Calu3 (cell line): ENCODE results near the gene MUL1. TPM values are rescaled to one million over a fixed set of nuclear protein-coding genes. Genes with fewer than 3 reads are reported as not detected.

Experiments
- BruUV-seq: library from RNA; stranded (reverse); fragments of 400-500 nt; replicated peaks from 2 replicates; lab custom pipeline; 2021; lab: Mats Ljungman, UMichigan
- CTCF ChIA-PET: fragments of 300-600 bp; sonication (Branson Sonifier 250); formaldehyde crosslinking; loops from one replicate; lab custom pipeline; 2022; ENCODE audit warnings: antibody characterized with exemption; lab: Charles Lee
- DNase-seq: peaks from one replicate; pipeline ENCODE4 v3.0.0; 2022
- H3K27ac Mint-ChIP-seq: one replicate; pipeline ENCODE4 v1.8.0; 2022; ENCODE audit warnings: mixed read lengths; ENCODE audit not compliant: unreplicated experiment
- H3K27me3 Mint-ChIP-seq: one replicate; pipeline ENCODE4 v1.8.0; 2022; ENCODE audit warnings: mixed read lengths; ENCODE audit not compliant: unreplicated experiment
- H3K36me3 Mint-ChIP-seq: one replicate; pipeline ENCODE4 v1.8.0; 2022; ENCODE audit warnings: mild to moderate bottlenecking, moderate library complexity, mixed read lengths; ENCODE audit not compliant: insufficient read depth, unreplicated experiment
- H3K4me1 Mint-ChIP-seq: one replicate; pipeline ENCODE4 v1.8.0; 2022; ENCODE audit warnings: mild to moderate bottlenecking, low read depth, mixed read lengths; ENCODE audit not compliant: unreplicated experiment
- H3K4me3 Mint-ChIP-seq: one replicate; pipeline ENCODE4 v1.8.0; 2022; ENCODE audit warnings: mild to moderate bottlenecking, low read depth, moderate library complexity, mixed read lengths; ENCODE audit not compliant: unreplicated experiment
- H3K9me3 Mint-ChIP-seq: one replicate; pipeline ENCODE4 v1.8.0; 2022; ENCODE audit warnings: low read depth, mixed read lengths; ENCODE audit not compliant: unreplicated experiment
- intact Hi-C: fragments of 100-400 bp; cut with micrococcal nuclease; formaldehyde crosslinking; loops from one replicate; pipeline ENCODE4 v1.10.0; 2022; ENCODE audit not compliant: unreplicated experiment
- total RNA-seq: library from RNA; stranded (reverse); gene quantifications from 2 replicates; pipeline ENCODE4 v1.2.3, GENCODE V29; 2022
- TF ChIP-seq, protein P1 (sequence below): fragments of 200-600 bp; IDR thresholded peaks from one replicate; pipeline ENCODE4 v1.8.0; 2022; ENCODE audit warnings: antibody characterized with exemption; ENCODE audit not compliant: unreplicated experiment

The MUL1 gene
- total RNA-seq, 1 experiment from 2014 or later = 21.9 TPM

DNA sequence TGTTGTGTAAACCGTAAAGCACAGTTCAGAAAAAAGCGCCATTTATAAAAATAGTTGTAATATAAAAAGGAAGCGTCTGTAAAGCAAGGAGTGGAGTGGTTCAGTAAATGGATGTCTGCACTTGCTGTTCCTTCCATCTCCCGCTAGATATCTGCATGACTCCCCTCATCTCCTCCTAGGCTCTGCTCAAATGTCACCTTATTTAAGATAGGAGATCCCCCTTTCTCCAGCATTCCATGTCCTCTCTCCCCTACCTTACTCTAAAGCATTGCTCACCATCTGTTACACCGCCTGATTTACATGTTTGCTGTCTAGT, 745 bp downstream of the MUL1 start:
- H3K27ac Mint-ChIP-seq = peak overlapping the region; percentile 95
- BruUV-seq = no TSS peak
- H3K4me1 Mint-ChIP-seq = no peaks in the 10 kb centered on the region
- TF ChIP-seq, protein P1, sequence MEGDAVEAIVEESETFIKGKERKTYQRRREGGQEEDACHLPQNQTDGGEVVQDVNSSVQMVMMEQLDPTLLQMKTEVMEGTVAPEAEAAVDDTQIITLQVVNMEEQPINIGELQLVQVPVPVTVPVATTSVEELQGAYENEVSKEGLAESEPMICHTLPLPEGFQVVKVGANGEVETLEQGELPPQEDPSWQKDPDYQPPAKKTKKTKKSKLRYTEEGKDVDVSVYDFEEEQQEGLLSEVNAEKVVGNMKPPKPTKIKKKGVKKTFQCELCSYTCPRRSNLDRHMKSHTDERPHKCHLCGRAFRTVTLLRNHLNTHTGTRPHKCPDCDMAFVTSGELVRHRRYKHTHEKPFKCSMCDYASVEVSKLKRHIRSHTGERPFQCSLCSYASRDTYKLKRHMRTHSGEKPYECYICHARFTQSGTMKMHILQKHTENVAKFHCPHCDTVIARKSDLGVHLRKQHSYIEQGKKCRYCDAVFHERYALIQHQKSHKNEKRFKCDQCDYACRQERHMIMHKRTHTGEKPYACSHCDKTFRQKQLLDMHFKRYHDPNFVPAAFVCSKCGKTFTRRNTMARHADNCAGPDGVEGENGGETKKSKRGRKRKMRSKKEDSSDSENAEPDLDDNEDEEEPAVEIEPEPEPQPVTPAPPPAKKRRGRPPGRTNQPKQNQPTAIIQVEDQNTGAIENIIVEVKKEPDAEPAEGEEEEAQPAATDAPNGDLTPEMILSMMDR = no peak
- intact Hi-C loops = no loop called here
- H3K9me3 Mint-ChIP-seq = no peaks in the 10 kb centered on the region
- no peak for DNase-seq
- H3K4me3 Mint-ChIP-seq = peak overlapping the region; percentile 75
- peaks cover 20% of the 10 kb centered on the region for H3K36me3 Mint-ChIP-seq
- H3K27me3 Mint-ChIP-seq = no peaks in the 10 kb centered on the region
- CTCF ChIA-PET = no interaction called here

DNA sequence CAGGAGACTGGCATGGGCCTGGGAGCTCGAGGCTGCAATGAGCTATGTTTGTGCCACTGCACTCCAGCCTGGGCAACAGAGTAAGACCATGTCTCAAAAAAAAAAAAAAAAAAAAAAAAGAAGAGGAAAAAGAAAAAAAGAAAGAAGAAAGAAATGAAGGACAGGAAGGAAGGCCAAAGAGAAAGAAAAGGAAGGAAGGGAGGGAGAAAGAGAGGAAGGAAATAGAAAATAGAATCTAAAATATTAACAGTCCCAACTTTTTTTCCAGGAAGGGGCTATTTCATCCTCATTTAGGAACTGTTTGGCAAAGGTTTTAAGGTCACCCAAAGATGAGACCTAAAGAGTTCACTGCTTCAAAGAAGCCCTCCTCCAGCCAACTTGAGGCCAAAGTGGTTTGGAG, 2.5 kb downstream of the MUL1 start:
- intact Hi-C loops = no loop called here
- no TSS peak for BruUV-seq
- DNase-seq = no peak
- Mint-ChIP-seq H3K4me3 (no peak overlapping the region), H3K9me3 (no peaks in the 10 kb centered on the region), H3K4me1 (no peaks in the 10 kb centered on the region), H3K36me3 (peaks cover 23% of the 10 kb centered on the region), H3K27me3 (no peaks in the 10 kb centered on the region), H3K27ac (no peak overlapping the region)
- CTCF ChIA-PET = no interaction called here
- TF ChIP-seq, protein P1 = no peak

DNA sequence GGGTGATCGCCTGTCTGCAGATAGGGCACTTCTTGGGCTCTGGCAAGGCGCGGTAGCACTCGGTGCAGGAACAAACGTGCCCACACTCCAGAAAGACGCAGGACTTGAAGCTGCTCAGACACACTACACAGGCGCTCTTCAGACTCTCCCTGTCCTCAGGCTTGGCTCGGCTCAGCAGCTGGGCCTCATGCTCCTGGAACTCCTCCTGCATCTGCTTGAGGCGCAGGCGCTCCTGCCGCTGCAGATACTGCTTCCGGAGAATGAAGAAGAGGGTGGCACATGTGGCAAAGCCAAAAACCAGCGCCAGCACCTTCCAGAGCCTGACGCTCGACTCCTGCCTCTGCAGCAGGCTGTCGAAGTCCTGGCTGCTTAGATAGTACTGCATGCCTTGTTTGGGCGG, 7.2 kb downstream of the MUL1 start:
- DNase-seq = no peak
- Mint-ChIP-seq H3K4me3 (no peak overlapping the region), H3K27me3 (no peaks in the 10 kb centered on the region), H3K9me3 (no peaks in the 10 kb centered on the region), H3K27ac (no peak overlapping the region), H3K4me1 (peaks cover 13% of the 10 kb centered on the region), H3K36me3 (peaks cover 27% of the 10 kb centered on the region)
- CTCF ChIA-PET = no interaction called here
- TF ChIP-seq, protein P1 = no peak
- intact Hi-C loops = no loop called here
- BruUV-seq = no TSS peak

DNA sequence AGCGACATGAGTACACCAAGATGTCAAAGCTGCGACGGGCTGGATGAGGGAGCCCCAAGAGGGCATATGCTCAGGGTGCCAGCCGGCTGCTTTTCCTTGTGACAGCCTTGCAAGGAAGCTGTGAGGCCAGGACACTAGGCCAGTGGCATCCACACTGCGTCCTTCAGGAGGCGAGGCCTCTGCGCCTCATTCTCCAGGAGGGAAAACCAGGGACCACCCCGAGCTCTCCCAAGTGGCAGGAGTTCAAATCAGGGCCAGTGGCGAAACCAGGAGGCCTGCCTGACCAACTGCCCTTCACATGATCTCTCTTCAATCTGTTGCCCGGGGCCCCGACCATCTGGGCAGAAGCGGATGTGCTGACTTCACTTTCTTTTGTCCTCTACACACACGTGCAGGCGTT, 8.2 kb downstream of the MUL1 start:
- no peaks in the 10 kb centered on the region for H3K9me3 Mint-ChIP-seq
- H3K27me3 Mint-ChIP-seq = no peaks in the 10 kb centered on the region
- peaks cover 30% of the 10 kb centered on the region for H3K36me3 Mint-ChIP-seq
- TF ChIP-seq, protein P1 = no peak
- H3K4me3 Mint-ChIP-seq = no peak overlapping the region
- H3K27ac Mint-ChIP-seq = no peak overlapping the region
- intact Hi-C loops = no loop called here
- no TSS peak for BruUV-seq
- CTCF ChIA-PET = no interaction called here
- peaks cover 23% of the 10 kb centered on the region for H3K4me1 Mint-ChIP-seq
- no peak for DNase-seq

DNA sequence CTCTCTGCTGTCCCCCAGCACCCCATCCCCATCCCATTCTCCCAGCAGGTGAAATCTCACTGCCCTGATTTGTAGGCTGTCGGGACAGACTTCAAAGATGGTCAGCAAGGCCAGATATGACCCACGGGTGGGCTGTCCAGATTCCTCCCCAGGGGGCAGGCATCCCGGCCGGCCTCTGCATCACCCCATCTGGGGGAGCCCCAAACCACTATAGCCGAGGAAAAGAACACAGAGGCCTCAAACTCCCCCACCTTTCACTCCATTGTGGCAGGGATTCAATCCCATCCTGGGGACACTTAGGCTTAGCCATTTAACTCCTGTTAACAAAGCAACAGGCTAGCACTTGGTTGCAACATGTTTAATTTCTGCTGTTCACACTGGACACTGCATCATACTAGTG, 8.8 kb downstream of the MUL1 start:
- intact Hi-C loops = no loop called here
- no peaks in the 10 kb centered on the region for H3K27me3 Mint-ChIP-seq
- H3K36me3 Mint-ChIP-seq = peaks cover 32% of the 10 kb centered on the region
- DNase-seq = no peak
- no TSS peak for BruUV-seq
- peaks cover 26% of the 10 kb centered on the region for H3K4me1 Mint-ChIP-seq
- H3K27ac Mint-ChIP-seq = no peak overlapping the region
- no peak overlapping the region for H3K4me3 Mint-ChIP-seq
- TF ChIP-seq, protein P1 = no peak
- CTCF ChIA-PET = no interaction called here
- H3K9me3 Mint-ChIP-seq = no peaks in the 10 kb centered on the region
